Fibroblast of pulmonary artery (primary cell): ENCODE results near the gene DDI2.

Source experiments
- DNase-seq: peaks from one replicate; pipeline ENCODE4 v3.0.0-alpha.2; 2010; ENCODE audit warnings: low read depth
- H3K4me3 ChIP-seq: replicated peaks from 2 replicates; pipeline ENCODE4 v1.5.1; 2011; ENCODE audit warnings: low read depth, mild to moderate bottlenecking, control low read depth, low read length, moderate library complexity
- TF ChIP-seq, protein P1 (sequence below): IDR thresholded peaks from 2 replicates; pipeline ENCODE4 v1.5.1; 2011; ENCODE audit warnings: mild to moderate bottlenecking, control low read depth, low read length, inconsistent platforms; ENCODE audit errors: missing control alignments

DDI2 gene

GRCh38 chr1:15609631-15610030 lies 7.6 kb upstream of the DDI2 start:
- no peak overlapping the region for H3K4me3 ChIP-seq
- TF ChIP-seq, protein P1, sequence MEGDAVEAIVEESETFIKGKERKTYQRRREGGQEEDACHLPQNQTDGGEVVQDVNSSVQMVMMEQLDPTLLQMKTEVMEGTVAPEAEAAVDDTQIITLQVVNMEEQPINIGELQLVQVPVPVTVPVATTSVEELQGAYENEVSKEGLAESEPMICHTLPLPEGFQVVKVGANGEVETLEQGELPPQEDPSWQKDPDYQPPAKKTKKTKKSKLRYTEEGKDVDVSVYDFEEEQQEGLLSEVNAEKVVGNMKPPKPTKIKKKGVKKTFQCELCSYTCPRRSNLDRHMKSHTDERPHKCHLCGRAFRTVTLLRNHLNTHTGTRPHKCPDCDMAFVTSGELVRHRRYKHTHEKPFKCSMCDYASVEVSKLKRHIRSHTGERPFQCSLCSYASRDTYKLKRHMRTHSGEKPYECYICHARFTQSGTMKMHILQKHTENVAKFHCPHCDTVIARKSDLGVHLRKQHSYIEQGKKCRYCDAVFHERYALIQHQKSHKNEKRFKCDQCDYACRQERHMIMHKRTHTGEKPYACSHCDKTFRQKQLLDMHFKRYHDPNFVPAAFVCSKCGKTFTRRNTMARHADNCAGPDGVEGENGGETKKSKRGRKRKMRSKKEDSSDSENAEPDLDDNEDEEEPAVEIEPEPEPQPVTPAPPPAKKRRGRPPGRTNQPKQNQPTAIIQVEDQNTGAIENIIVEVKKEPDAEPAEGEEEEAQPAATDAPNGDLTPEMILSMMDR, result no peak
- no peak for DNase-seq

- no peak for DNase-seq
- no peak overlapping the region for H3K4me3 ChIP-seq
- TF ChIP-seq, protein P1, result no peak
Observed at GRCh38 chr1:15610167-15610566, 7.1 kb upstream of the DDI2 start.

- TF ChIP-seq, protein P1, result no peak
- DNase-seq, result no peak
Observed at GRCh38 chr1:15616373-15617172, 685 bp upstream of the DDI2 start.

DNA sequence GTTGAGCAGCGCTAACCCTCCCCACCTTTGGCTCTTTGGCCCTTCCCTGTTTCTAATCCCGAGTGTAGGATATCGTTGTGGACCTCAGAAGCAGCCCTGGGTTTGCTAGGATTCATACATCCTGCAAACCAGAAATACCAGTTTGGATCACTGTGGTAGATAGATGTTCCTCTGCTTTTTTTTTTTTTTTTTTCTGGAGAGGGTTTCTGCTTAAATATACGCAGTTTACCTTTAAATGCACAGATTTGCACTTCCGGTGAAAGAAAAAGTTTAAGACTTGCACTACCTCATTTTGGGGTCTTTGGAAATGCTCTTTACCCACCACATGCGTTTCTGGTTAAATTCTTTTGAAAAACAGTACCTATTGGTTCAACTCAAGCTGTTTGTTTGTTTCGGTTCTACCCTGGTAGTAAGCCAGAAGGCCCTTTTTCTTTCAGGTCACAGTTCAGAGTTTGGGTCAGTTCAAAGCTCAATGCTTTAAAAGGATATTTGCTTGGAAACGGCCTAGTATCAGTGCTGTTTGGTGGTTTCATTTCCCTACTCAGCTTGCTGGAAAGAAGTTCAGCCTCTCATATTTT lies 908 bp downstream of the DDI2 start:
- peak; percentile 16 for DNase-seq
- TF ChIP-seq, protein P1, result no peak
- H3K4me3 ChIP-seq, result peak overlapping the region; percentile 98

More at GRCh38 chr1:15616373-15617172, 685 bp upstream of the DDI2 start:
- H3K4me3 ChIP-seq, result peak overlapping the region; percentile 68

GRCh38 chr1:15618655-15619525 lies 1.6 kb downstream of the DDI2 start:
- peak; percentile 75 for DNase-seq
- TF ChIP-seq, protein P1, result no peak
- H3K4me3 ChIP-seq, result peak overlapping the region; percentile 98

- DNase-seq, result peak; percentile 57
- TF ChIP-seq, protein P1, result no peak
- no peak overlapping the region for H3K4me3 ChIP-seq
Observed at GRCh38 chr1:15620155-15620545, 2.9 kb downstream of the DDI2 start.
